Bronchial epithelial cell (primary cell): ENCODE results near the gene POU3F4. TPM values are rescaled to one million over a fixed set of nuclear protein-coding genes. Genes with fewer than 3 reads are reported as not detected.

Source experiments
- DNase-seq: peaks from one replicate; pipeline ENCODE4 v3.0.0-alpha.2; 2010; ENCODE audit warnings: low read depth
- FAIRE-seq: peaks from 2 replicates; lab custom pipeline; 2011; peaks lifted over from hg19 to GRCh38; lab: Jason Lieb, UNC
- H3K27me3 ChIP-seq: 2 replicates; pipeline ENCODE4 v1.5.1; 2011; ENCODE audit warnings: low read length; ENCODE audit not compliant: control insufficient read depth, insufficient read depth
- H3K36me3 ChIP-seq: 2 replicates; pipeline ENCODE4 v1.5.1; 2011; ENCODE audit warnings: low read length; ENCODE audit not compliant: control insufficient read depth, insufficient read depth
- H3K4me3 ChIP-seq: 2 replicates; pipeline ENCODE4 v1.5.1; 2011; ENCODE audit warnings: mild to moderate bottlenecking, low read depth, low read length, control low read depth
- CTCF ChIP-seq: IDR thresholded peaks from 2 replicates; pipeline ENCODE4 v1.5.1; 2011; ENCODE audit warnings: mild to moderate bottlenecking, moderate library complexity, low read length, control low read depth, inconsistent platforms; ENCODE audit not compliant: insufficient read depth, severe bottlenecking
- total RNA-seq: library from RNA; depleted of rRNA; stranded (reverse); fragments of >200 nt; gene quantifications from 2 replicates; pipeline ENCODE4 v1.2.1, GENCODE V29; 2014

Gene POU3F4
- not detected in 2 replicates for total RNA-seq

- no peak for TF ChIP-seq CTCF
- Histone ChIP-seq H3K36me3 (no peaks in the 10 kb centered on the region), H3K4me3 (no peak within 1 kb of the TSS), H3K27me3 (peaks cover 11% of the 10 kb centered on the region)
- DNase-seq (no peak), FAIRE-seq (no peak)
Measured at GRCh38 chrX:83508006-83508405, at the start of gene POU3F4. Gene POU3F4 (plus strand): TSS chrX:83508290. CDS start chrX:83508325, 35 bp downstream.

- DNase-seq: peak; percentile 5
- no peak for FAIRE-seq
- Histone ChIP-seq H3K27me3 (no peaks in the 10 kb centered on the region), H3K4me3 (no peak overlapping the region), H3K36me3 (no peaks in the 10 kb centered on the region)
- peak; percentile 26 for TF ChIP-seq CTCF
Measured at GRCh38 chrX:83469551-83469950, 38.5 kb upstream of the POU3F4 start.

- no peak for TF ChIP-seq CTCF
- H3K27me3 ChIP-seq: no peaks in the 10 kb centered on the region
- no peaks in the 10 kb centered on the region for H3K36me3 ChIP-seq
- FAIRE-seq (no peak), DNase-seq (no peak)
- no peak overlapping the region for H3K4me3 ChIP-seq
Measured at GRCh38 chrX:83495898-83496297, 12.2 kb upstream of the POU3F4 start.

GRCh38 chrX:83501003-83501402, 7.1 kb upstream of the POU3F4 start:
- no peak for TF ChIP-seq CTCF
- DNase-seq (no peak), FAIRE-seq (no peak)
- Histone ChIP-seq H3K4me3 (no peak overlapping the region), H3K36me3 (no peaks in the 10 kb centered on the region), H3K27me3 (no peaks in the 10 kb centered on the region)

- Histone ChIP-seq H3K27me3 (no peaks in the 10 kb centered on the region), H3K36me3 (no peaks in the 10 kb centered on the region), H3K4me3 (no peak overlapping the region)
- FAIRE-seq: no peak
- no peak for TF ChIP-seq CTCF
- DNase-seq: no peak
Measured at GRCh38 chrX:83501530-83501929, 6.6 kb upstream of the POU3F4 start.
